ENCODE measurements around the gene CCDC170.
"Not testable (repeated sequence)": the region's sequence is repeated elsewhere in the genome, so short reads cannot be mapped to it uniquely, and the experiment has no call there.

Gene CCDC170

DNA sequence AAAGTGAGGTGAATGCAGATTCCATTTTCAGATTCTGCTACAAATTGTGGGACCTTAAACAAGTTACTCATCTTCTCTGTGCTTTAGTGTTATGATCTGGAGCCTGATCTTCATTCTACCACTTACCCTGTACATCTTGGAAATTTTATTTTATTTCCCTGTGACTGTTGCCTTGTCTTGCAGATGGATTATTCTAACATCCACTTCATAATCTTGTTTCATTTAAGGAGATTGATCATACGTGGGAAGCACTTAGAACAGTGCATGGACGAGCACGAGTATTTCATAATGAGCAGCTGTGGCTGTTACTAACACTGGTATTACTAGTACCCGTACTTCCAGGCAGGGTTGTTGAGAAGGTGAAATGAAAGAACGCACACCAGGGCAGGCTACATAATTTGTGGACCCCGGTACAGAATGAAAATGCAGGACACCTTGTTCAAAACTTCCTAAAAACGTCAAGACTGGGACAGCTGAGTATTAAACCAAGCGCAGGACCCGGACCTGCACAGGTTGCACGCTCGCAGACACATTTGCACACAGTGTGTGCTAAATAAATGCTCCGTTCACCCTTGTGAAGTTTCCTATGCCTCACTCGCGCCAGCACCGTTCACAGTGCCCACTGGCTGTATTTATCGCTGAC, 535 bp upstream of the CCDC170 start:
- DNase-seq (ENCODE audit: insufficient read length, low spot score) (no peak), FAIRE-seq (no peak)

DNA sequence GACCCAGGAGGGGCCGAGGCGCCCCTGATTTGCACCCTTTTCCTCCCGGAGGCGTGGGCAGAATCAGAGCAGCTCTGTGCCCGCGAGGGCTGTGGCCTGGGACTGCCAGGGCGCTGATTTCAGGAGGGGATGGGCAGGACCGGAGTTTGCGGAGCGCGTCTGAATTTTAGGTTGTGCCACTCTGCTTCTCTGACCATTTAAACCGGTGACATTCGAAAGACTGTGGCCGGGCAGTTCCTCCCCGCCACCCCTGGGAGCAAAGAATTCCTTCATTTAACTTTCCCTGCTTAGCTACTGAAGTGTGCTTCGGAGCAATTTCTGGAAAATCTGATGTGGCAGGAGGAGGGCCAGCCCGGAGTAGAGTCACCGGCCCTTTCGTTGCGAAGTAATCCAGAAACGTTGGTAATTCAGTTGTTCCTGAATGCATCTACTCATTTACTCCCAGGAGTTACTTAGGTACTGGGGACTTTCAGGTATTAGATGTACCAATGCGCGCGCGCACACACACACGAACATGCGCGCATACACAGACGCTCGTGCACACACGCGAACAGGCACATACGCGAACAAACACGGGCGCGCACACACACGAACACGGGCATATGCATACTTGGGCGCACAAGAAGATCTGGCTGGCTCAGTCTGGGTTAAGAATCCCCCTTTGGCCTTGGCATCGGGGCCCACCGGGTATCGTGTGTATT, 568 bp downstream of the CCDC170 start:
- no peak for FAIRE-seq
- DNase-seq (ENCODE audit: insufficient read length, low spot score), result no peak

DNA sequence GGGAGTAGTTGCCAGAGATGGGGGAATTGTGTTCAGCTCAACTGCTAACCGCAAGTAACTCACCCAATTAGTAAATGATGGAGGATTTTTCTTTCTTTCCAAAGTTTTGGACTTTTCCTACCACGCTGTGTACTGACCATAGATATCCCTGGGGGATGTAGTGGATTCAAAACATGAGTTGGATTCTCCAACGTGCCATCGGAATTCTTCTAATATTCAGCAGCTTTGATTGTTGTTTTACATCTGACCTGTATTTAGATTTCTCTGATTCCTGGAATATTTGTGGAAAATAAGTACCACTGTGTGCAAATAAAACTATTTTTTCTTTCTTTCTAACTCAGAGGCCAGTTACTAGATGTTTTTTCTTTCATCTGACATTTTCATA, 1.1 kb downstream of the CCDC170 start:
- FAIRE-seq, result no peak
- DNase-seq (ENCODE audit: insufficient read length, low spot score), result no peak

DNA sequence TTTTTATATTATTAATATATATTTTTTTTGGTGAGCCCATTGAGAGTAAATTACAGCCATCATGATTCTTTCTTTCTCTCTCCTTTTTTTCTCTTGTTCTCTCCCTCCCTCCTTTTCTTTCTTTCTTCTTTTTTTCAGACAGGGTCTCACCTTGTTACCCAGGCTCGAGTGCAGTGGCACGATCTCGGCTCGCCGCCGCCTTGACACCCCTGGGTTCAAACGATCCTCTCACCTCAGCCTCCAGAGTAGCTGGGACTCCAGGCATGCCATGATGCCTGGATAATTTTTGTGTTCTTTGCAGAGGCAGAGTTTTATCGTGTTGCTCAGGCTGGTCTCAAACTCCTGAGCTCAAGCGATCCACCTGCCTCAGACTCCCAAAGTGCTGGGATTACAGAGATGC, 1.6 kb downstream of the CCDC170 start:
- no peak for DNase-seq (ENCODE audit: insufficient read length, low spot score)
- FAIRE-seq, result no peak

DNA sequence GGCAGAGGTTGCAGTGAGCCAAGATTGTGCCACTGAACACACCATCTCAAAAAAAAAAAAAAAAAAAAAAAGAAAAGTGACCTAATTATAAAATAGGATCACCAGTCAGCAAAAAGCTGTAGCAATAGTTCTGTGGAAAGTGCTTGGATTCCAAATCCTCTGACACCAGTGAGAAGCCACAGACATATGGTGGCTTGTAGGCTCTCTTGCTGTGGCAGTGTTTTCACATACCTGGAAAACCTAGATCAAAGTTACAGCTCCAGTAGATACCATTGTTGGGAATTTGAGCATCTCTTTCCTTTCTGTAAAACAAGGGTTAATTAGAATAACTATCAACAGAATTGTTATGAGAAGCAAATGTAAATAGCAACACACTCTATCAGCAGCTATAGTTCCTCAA, 4.1 kb downstream of the CCDC170 start:
- DNase-seq (ENCODE audit: insufficient read length, low spot score) (no peak), FAIRE-seq (no peak)

DNA sequence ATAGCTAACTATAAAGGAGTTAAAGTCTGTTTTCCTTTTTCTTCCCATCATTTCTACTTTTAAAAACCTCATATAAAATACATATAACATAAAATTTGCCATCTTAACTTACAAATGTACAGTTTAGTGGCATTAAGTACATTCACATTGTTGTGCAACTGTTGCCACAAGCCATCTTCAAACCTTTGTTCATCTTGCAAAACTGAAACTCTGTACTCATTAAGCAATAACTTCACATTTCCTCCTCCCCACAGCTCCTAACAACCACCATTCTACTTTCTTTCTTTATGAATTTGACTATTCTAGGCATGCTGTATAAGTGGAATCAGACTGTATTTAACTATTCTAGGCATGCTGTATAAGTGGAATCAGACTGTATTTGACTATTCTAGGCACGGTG, 4.5 kb downstream of the CCDC170 start:
- DNase-seq (ENCODE audit: insufficient read length, low spot score) (no peak), FAIRE-seq (peak; percentile 62)

DNA sequence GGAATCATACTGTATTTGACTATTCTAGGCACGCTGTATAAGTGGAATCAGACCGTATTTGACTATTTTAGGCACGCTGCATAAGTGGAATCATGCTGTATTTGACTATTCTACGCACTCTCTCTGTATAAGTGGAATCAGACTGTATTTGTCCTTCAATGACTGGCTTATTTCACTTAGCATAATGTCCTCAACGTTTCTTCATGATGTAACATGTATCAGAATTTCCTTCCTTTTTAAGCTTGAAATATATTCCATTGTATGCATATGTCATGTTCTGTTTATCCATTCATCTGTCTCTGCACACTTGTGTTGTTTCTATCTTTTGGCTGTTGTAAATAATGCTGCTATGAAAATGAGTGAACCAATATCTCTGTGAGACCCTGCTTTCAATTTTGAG, 5.7 kb downstream of the CCDC170 start:
- no peak for FAIRE-seq

DNA sequence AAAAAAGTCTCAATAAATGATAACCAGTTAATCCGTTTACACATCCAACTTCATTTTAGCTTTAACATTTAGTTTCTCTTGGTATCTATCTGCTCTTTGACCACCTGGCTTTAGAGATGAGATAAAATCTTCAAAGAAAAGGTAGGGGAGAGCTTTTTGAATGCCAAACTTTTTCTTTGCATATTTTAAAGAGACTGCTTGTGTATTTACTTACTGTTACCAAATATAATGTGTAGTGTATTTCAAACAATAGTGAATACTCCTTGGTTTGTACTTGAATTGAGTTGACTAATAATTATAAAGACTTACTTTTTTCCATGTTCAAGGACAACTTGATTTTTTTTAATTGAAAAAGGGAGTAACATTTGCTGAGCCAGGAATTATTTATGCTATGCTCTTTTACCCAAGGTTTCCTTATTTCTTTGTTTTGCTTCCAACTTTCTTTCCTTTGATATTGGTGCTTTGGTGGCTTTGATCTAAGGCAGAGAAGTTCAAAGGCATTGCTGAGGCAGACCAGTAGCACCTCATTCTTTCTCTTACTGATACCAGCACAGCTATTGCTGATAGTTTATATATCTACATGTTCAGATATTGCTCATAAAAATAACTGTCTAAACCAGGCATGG, 7.8 kb downstream of the CCDC170 start:
- no peak for FAIRE-seq

More for the DNA sequence above, 5.7 kb downstream of the CCDC170 start:
- no peak for DNase-seq (ENCODE audit: insufficient read length, low spot score)

DNA sequence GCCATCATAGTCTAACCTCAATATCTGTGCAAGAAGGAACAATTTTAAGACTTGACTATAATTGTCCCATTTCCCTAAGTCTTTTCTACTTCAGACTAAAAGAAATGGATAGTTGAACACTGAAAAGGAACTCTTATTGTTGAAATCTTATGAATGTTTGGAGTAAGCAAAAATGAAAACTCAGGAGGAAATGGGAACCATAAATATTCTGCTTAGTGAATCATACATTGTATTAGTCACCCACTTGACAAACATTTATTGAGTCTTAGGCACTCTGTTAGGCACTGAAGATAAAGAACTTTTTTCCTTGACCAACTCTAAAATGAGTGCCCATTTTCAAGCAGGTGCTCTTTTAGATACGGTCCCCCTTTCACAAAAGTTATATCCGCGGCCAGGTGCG, 8.7 kb downstream of the CCDC170 start:
- FAIRE-seq (no peak), DNase-seq (ENCODE audit: insufficient read length, low spot score) (no peak)

More for the DNA sequence above, 7.8 kb downstream of the CCDC170 start:
- no peak for DNase-seq (ENCODE audit: insufficient read length, low spot score)

DNA sequence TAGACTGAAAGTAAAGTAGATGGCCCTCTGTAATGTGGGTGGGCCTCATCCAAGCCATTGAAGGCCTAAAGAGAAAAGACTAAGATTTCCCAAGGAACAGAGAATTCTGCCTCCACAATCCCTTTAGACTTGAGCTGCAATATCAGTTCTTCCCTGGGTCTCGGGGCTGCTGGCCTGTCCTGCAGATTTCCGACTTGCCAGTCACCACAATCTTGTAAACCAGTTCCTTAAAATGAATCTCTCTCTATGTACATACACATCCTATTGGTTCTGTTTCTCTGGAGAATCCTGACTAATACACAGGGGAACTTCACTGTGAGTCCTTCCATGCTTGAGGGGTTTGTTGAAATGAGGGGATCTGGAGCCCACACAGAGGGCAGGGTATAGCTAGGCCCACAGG, 12.9 kb downstream of the CCDC170 start:
- DNase-seq (ENCODE audit: insufficient read length, low spot score), result no peak
- FAIRE-seq, result no peak

DNA sequence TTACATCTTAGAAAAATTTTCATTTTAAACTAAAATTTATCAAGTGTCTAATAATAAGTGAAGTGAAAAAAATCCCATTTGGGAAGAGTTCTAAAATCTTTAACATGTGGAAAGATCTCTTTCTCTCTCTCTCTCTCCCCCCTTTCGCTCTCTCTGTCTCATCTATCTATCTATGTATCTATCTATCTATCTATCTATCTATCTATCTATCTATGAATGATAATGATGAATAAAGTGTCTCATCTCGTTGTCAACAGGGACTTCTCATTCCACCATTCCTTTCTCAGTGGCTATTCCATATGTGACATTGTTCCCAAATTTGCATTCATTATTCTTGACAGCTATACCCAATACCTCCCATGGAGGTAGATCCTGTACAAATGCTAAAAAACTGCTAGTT, 15.2 kb downstream of the CCDC170 start:
- FAIRE-seq, result no peak
- DNase-seq (ENCODE audit: insufficient read length, low spot score), result no peak

DNA sequence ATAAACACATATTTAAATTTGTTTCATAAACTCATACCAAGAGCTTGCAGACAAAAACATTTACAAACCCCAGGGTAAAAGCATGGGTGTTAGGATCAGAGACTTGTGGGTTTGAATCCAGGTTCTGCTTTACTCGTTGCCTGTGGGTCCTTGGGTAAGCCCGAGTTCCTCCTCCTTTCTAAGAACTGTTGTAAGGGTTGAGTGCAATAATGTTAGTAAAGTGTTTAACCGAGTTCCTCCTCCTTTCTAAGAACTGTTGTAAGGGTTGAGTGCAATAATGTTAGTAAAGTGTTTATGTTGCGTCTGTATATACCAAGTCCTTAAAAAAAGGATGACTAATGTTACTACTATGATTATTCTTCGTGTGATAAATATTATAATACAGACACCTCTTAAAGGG, 18.7 kb downstream of the CCDC170 start:
- no peak for FAIRE-seq
- no peak for DNase-seq (ENCODE audit: insufficient read length, low spot score)

DNA sequence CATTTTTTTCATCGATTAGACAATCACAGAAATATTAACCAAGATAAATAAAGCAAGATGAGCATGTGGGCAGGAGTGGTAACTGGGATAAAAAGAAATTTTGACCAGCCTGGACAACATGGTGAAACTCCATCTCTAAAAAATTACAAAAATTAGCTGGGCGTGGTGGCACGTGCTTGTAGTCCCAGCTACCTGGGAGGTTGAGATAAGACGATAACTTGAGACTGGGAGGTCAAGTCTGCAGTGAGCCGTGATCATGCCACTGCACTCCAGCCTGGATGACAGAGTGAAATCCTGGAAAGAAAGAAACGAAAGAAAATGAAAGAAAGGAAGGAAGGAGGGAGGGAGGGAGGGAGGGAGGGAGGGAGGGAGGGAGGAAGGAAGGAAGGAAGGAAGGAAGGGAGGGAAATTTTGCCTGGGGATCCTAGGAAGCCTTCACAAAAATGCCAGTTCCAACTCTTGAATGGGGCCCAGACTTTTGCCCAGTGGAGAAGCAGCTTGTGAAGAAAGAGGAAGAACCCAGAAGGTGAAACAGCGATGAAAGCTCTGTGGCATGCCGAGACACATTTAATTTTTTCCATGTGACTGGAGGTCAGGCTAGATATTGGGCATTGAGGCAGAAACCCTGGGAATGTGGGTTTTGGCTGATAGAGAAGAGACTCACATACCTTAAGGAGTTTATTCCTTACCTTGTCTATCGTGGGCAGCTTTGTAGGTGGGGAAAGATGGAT, 20.3 kb downstream of the CCDC170 start:
- FAIRE-seq (no peak), DNase-seq (ENCODE audit: insufficient read length, low spot score) (no peak)

DNA sequence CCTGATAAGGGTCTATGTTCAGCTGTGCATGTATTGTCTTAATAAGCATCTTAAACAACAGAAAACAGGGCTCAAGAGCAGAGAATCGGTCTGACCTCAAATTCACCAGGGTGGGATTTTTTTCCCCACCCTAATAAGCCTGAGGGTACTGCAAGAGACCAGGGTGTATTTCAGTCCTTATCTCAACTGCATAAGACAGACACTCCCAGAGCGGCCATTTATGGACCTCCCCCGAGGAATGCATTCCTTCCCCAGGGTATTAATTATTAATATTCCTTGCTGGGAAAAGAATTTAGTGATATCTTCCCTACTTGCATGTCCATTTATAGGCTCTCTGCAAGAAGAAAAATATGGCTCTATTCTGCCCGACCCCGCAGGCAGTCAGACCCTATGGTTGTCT, 25.2 kb downstream of the CCDC170 start:
- not testable (repeated sequence) for DNase-seq (ENCODE audit: insufficient read length, low spot score); FAIRE-seq

DNA sequence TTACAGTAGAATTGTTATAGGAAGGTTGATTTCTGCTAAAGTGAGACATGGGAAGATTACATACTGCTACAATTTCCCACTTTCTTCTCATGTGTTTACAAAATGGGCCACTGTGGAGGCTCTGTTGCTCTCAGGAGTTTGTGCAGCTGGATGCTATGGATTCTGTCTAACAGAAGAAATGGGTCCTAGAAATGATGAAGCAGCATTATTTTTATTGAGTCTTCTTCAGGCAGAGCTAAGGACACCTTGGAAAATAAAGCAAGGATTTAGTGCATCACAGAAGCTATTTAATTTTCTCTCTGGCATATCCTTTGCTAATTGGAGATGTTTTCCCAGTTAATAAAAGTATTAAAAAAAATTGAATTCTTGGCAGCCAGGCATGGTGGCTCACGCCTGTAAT, 29.2 kb downstream of the CCDC170 start:
- no peak for DNase-seq (ENCODE audit: insufficient read length, low spot score)
- no peak for FAIRE-seq

DNA sequence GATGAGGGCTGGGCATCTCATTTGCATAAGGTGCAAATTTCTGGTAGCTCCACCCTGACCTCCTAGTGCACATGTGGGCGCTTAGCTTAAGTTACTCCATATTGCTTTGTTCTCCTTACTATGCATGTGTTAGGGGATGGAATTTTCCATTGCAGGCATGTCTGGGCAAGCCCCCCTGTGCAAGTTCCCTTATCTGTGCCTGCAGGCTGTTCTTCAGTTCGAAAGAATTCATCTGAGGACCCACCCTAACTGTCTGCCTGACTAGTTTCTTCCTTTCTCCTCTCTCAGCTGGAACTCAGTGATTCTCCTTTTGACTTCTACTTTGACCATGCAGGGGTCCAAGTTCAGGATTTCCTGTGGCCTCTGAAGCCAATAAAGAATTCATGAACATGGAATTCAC, 30.2 kb downstream of the CCDC170 start:
- no peak for FAIRE-seq
- no peak for DNase-seq (ENCODE audit: insufficient read length, low spot score)

DNA sequence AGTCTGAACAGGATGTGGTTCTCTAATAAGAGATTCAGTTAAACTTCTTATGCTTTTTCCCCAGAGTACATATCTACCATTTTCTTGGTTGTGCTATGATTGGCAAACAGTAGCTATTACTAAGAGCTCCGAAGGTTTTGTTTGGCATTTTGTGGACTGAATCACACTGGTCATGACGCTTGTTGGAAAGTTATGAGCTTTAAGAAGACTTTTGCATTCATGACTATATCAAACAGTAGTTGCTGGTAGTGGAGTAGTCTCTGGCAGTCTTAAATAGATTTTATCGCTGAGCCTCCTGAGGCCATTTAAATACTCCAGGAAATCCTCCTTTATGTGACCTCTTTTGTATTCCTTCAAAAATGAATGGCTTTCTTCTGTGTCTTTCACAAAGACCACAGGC, 40.8 kb downstream of the CCDC170 start:
- DNase-seq (ENCODE audit: insufficient read length, low spot score), result no peak
- FAIRE-seq, result no peak

DNA sequence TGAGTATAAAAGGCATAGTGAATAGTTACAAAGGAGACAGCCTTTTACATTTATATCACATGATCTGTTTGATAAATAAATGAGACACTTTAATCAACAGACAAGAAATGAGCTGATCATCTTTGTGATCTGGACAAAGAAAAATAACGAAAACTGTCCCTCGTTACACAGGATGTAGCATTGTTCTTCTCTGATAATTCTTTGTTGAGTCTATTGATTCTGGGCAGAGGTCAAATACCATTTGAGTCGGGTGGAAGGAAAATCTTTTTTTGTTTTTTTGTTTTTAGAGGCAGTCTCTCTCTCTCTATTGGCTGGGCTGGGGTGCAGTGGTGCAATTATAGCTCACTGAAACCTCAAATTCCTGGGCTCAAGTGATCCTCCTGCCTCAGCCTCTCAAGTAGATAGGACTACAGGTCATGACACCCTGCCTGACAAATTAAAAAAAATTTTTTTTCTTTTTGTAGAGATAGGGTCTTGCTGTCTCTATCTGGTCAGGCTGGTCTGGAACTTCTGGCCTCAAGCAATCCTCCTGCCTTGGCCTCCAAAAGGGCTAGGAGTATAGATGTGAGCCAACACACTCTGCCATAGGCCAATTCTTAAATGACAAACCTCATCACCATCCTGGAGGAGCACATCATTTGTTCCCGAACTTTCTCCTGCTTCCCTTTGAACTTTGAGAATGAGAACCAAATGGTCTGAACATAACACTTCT, 41.8 kb downstream of the CCDC170 start:
- FAIRE-seq (no peak), DNase-seq (ENCODE audit: insufficient read length, low spot score) (no peak)

DNA sequence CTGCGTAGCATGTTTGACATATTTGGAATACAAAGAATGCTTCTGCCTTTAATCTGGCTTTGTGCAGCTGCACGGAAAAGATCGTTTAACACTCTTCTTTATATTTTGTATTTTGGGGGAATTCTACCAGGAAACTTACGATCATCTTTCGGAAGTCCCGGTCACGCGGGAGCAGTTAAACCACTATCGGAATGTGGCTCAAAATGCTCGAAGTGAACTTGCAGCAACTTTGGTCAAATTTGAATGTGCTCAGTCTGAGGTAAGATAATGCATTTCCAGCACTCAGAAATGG, 42.3 kb downstream of the CCDC170 start:
- FAIRE-seq, result no peak

DNA sequence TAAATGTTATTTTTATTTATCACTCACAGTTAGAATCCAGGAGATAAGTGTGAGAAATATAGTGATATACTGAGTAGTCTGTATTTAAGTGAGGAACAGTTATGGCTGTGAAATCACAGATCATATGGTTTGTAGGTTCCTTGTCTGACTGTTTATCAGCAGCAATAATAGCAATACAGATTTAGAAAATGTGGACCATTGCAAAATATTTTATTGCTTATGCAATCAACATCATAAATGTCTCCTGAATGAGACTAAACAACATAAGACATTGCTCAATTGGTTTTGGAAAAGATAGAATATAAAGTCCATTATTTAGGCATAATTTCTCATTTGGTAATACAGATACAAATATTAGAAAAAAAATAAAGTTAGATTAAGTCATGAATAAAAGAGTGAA, 43.7 kb downstream of the CCDC170 start:
- no peak for FAIRE-seq
- no peak for DNase-seq (ENCODE audit: insufficient read length, low spot score)

More for the DNA sequence above, 42.3 kb downstream of the CCDC170 start:
- DNase-seq (ENCODE audit: insufficient read length, low spot score), result no peak

All from GM19239 (cell line).